Activated B cell treated with CpG ODN at 0.5 μM for 24 hours (primary cell): ENCODE measurements around the gene SPAG4. TPM values are rescaled to one million over a fixed set of nuclear protein-coding genes. Genes with fewer than 3 reads are reported as not detected.

Experiments
- ATAC-seq: fragments of 200-7000 bp; cut with Tn5 transposase; one replicate; pipeline ENCODE4 v1.10.0; 2021; ENCODE audit warnings: low read depth, mild to moderate bottlenecking, moderate library complexity
- CTCF ChIA-PET: fragments of 350-600 bp; sonication (Branson Sonifier 250); formaldehyde crosslinking; loops from one replicate; lab custom pipeline; 2021; ENCODE audit warnings: antibody characterized with exemption; lab: Charles Lee
- POLR2A ChIA-PET: fragments of 350-600 bp; sonication (Branson Sonifier 250); formaldehyde crosslinking; loops from one replicate; lab custom pipeline; 2021; ENCODE audit warnings: antibody characterized with exemption; lab: Charles Lee
- DNase-seq: peaks from one replicate; pipeline ENCODE4 v3.0.0; 2022
- H3K27ac Mint-ChIP-seq: one replicate; pipeline ENCODE4 v1.8.0; 2020; ENCODE audit warnings: mixed read lengths
- H3K27me3 Mint-ChIP-seq: one replicate; pipeline ENCODE4 v1.8.0; 2021; ENCODE audit warnings: mixed read lengths
- H3K36me3 Mint-ChIP-seq: one replicate; pipeline ENCODE4 v1.8.0; 2021; ENCODE audit warnings: low read depth, mixed read lengths
- H3K4me1 Mint-ChIP-seq: one replicate; pipeline ENCODE4 v1.8.0; 2021; ENCODE audit warnings: mixed read lengths
- H3K4me3 Mint-ChIP-seq: one replicate; pipeline ENCODE4 v1.8.0; 2020; ENCODE audit warnings: mild to moderate bottlenecking, mixed read lengths
- H3K9me3 Mint-ChIP-seq: one replicate; pipeline ENCODE4 v1.8.0; 2020; ENCODE audit warnings: mixed read lengths
- intact Hi-C: fragments of 100-400 bp; cut with micrococcal nuclease; formaldehyde crosslinking; loops from one replicate; pipeline ENCODE4 v1.15.1; 2024
- total RNA-seq: library from RNA; stranded (reverse); gene quantifications from 2 replicates; pipeline ENCODE4 v1.2.3, GENCODE V29; 2022
- TF ChIP-seq, protein P1 (sequence below): fragments of 200-600 bp; IDR thresholded peaks from one replicate; pipeline ENCODE4 v1.8.0; 2022; ENCODE audit warnings: antibody characterized with exemption, mild to moderate bottlenecking

SPAG4 gene
- total RNA-seq, 1 donor from 2014 or later: 2.2 TPM

DNA sequence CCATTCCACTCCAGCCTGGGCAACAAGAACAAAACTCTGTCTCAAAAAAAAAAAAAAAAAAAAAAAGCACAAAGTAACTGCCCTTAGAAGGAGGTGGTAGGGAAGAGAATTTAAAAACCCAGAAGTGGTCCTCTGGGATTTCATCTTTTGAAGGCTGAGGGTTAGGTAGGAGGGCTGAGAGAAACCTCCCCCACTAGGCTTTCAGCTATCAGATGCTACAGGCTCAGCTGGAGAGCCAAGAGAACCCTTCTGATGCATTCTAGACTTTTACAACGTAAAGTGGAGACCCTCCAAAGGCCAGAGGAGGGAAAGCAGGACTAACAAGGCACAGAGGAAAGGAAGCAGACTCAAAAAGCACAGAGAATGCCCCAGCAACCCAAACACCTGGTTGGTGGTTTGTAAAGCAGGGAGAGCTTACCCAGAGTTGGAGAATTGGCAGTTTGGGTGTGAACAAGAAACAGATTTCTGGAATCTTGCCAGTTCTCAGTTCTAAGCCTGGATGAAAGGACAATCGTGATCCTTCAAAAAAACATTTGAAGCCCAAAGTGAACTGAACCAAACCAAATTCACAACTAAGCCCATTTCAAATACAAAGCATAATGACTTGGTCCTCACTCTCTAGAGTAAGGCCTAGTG, 23.2 kb upstream of the SPAG4 start:
- ChIA-PET CTCF (interaction anchor here (0.8 kb wide), 1 partner anchor 9 kb away, joined by 3 read pairs; no protein-coding TSS in a partner anchor), POLR2A (interaction anchor here (0.7 kb wide), 1 partner anchor 868 kb away, joined by 3 read pairs; no protein-coding TSS in a partner anchor)
- no peak for ATAC-seq
- Mint-ChIP-seq H3K4me3 (no peak overlapping the region), H3K4me1 (no peaks in the 10 kb centered on the region), H3K9me3 (no peaks in the 10 kb centered on the region), H3K27me3 (peaks cover 1% of the 10 kb centered on the region), H3K27ac (no peak overlapping the region), H3K36me3 (no peaks in the 10 kb centered on the region)
- TF ChIP-seq, protein P1, sequence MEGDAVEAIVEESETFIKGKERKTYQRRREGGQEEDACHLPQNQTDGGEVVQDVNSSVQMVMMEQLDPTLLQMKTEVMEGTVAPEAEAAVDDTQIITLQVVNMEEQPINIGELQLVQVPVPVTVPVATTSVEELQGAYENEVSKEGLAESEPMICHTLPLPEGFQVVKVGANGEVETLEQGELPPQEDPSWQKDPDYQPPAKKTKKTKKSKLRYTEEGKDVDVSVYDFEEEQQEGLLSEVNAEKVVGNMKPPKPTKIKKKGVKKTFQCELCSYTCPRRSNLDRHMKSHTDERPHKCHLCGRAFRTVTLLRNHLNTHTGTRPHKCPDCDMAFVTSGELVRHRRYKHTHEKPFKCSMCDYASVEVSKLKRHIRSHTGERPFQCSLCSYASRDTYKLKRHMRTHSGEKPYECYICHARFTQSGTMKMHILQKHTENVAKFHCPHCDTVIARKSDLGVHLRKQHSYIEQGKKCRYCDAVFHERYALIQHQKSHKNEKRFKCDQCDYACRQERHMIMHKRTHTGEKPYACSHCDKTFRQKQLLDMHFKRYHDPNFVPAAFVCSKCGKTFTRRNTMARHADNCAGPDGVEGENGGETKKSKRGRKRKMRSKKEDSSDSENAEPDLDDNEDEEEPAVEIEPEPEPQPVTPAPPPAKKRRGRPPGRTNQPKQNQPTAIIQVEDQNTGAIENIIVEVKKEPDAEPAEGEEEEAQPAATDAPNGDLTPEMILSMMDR: no peak
- intact Hi-C loops: no loop called here
- no peak for DNase-seq

DNA sequence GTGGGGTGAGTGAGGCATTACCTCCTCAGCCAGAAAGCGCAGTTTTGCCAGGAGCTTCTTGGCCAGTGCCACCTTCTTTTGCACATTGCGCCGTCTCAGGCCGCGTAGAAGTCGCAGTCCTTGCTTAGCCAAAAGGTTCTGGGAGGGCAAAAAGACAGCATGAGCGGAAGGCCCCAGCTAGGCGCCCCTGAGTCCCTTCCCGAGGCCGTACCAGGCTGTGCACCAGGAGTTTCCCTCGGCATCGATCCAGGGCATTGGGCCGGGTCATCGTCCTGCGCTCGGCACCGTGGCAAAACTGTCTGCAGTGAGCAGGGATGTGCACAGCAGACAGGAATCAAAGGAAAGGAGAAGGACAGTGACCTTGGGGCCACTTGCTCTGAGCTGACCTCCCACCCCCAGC, 20.2 kb upstream of the SPAG4 start:
- no peaks in the 10 kb centered on the region for H3K36me3 Mint-ChIP-seq
- no peak overlapping the region for H3K27ac Mint-ChIP-seq
- TF ChIP-seq, protein P1: no peak
- ChIA-PET POLR2A (no interaction called here), CTCF (no interaction called here)
- no peak overlapping the region for H3K4me3 Mint-ChIP-seq
- no peak for DNase-seq
- intact Hi-C loops: no loop called here
- no peaks in the 10 kb centered on the region for H3K9me3 Mint-ChIP-seq
- no peak for ATAC-seq
- H3K4me1 Mint-ChIP-seq: no peaks in the 10 kb centered on the region
- H3K27me3 Mint-ChIP-seq: peaks cover 12% of the 10 kb centered on the region

DNA sequence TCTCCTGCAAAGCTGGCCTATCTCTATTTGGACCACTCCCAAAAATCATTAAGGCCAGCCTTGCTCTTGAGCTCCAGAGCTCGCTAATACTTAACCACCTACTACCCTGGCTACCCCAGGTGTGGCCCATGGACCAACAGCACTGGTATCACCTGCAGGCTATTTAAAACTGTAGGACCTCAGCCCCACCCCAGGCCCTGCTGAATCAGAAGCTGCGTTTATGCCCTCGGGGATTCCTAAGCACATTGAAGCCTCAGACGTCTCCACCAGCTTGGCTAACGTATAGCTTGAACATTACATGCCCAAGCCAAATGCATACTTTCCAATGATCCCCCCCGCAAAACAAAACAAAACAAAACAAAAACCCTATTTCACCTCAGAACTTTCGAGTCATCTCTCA, 19.7 kb upstream of the SPAG4 start:
- Mint-ChIP-seq H3K27me3 (peaks cover 16% of the 10 kb centered on the region), H3K36me3 (no peaks in the 10 kb centered on the region), H3K4me3 (no peak overlapping the region), H3K9me3 (no peaks in the 10 kb centered on the region), H3K27ac (no peak overlapping the region), H3K4me1 (peaks cover 4% of the 10 kb centered on the region)
- ChIA-PET CTCF (no interaction called here), POLR2A (no interaction called here)
- ATAC-seq (no peak), DNase-seq (no peak)
- intact Hi-C loops: no loop called here
- TF ChIP-seq, protein P1: no peak

DNA sequence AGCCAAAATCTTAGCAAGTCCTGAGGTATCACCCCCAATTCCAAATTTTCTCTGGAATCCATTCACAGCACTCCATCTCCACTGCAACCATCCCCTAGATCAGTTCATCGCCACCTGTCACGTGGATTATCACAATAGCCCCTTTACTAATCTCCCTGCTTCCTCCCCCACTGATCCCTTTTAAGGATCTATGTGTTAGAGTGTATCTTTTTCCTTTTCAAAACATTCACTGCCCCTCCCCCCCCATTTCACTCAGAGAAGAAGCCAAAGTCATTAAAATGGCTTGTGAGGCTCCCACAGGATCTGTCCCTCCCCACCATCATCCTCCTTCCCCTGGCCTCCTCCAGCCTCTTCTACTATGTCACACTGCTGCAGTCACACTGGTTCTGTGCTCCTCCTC, 18.4 kb upstream of the SPAG4 start:
- ChIA-PET POLR2A (no interaction called here), CTCF (no interaction called here)
- DNase-seq (no peak), ATAC-seq (no peak)
- TF ChIP-seq, protein P1: no peak
- Mint-ChIP-seq H3K4me1 (peaks cover 13% of the 10 kb centered on the region), H3K36me3 (no peaks in the 10 kb centered on the region), H3K4me3 (no peak overlapping the region), H3K9me3 (no peaks in the 10 kb centered on the region), H3K27me3 (peaks cover 22% of the 10 kb centered on the region), H3K27ac (no peak overlapping the region)
- intact Hi-C loops: no loop called here

DNA sequence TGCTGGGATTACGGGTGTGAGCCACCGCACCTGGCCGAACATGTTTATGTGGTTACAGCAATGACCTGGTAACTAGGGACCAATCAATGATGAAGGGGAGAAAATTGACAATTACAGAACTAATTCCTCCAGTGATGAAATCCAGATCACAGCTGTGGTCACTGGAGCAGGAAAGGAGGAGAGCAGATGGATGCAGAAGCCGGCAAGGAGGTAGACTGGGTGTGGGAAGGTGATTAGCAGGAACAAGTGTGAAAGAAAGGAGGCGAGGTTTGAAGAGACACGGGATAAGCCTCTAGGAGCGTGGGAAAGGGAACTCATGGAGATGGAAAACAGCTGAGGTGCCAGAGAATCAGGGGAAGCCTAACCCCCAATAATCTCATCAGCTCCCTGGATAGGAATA, 17.2 kb upstream of the SPAG4 start:
- Mint-ChIP-seq H3K27me3 (peaks cover 29% of the 10 kb centered on the region), H3K27ac (no peak overlapping the region), H3K9me3 (no peaks in the 10 kb centered on the region), H3K36me3 (no peaks in the 10 kb centered on the region), H3K4me1 (peaks cover 13% of the 10 kb centered on the region), H3K4me3 (no peak overlapping the region)
- TF ChIP-seq, protein P1: no peak
- intact Hi-C loops: no loop called here
- ATAC-seq: no peak
- POLR2A ChIA-PET: no interaction called here
- no peak for DNase-seq
- CTCF ChIA-PET: interaction anchor here (0.7 kb wide), 1 partner anchor 286 kb away, joined by 3 read pairs; no protein-coding TSS in a partner anchor
